Vagina (tissue), 2 donors: ENCODE data around the gene DDB1.

Source experiments
- CTCF ChIP-seq, 3 experiments: fragments of 450-650 bp in 2 of 3; fragments of 200-600 bp in 1 of 3; sonication (generic) in 1 of 3; IDR thresholded peaks; one replicate each; pipeline ENCODE4 v1.5.1; 2017 to 2019; ENCODE audit warnings: antibody characterized with exemption in 3 of 3, mild to moderate bottlenecking in 2 of 3, moderate library complexity in 2 of 3
- POLR2A ChIP-seq, 2 donors: fragments of 450-650 bp; IDR thresholded peaks; one replicate each; pipeline ENCODE4 v1.6.1; 2017; ENCODE audit warnings: antibody characterized with exemption in 2 of 2, mild to moderate bottlenecking in 2 of 2, moderate library complexity in 2 of 2
- POLR2AphosphoS5 ChIP-seq, 2 donors: sonication (generic); formaldehyde crosslinking; IDR thresholded peaks; one replicate each; pipeline ENCODE4 v1.9.0; 2017; ENCODE audit warnings: antibody characterized with exemption in 2 of 2, mild to moderate bottlenecking in 2 of 2, low read depth in 1 of 2; ENCODE audit not compliant: insufficient read depth in 1 of 2

- TF ChIP-seq POLR2A (IDR thresholded peaks at IDR 0.05) (no peak), POLR2AphosphoS5 (IDR thresholded peaks at IDR 0.05; ENCODE audit: insufficient read depth in 1 of 2, low read depth in 1 of 2) (no peak), CTCF (IDR thresholded peaks at IDR 0.05) (no peak)
Measured at GRCh38 chr11:61333550-61334433, 887 bp upstream of the DDB1 start.
